DMS153 (cell line): ENCODE measurements around the gene FAM50A.

Experiments
- DNase-seq: peaks from one replicate; lab custom pipeline; 2025; lab: John Stamatoyannopoulos, UW

Gene FAM50A

DNA sequence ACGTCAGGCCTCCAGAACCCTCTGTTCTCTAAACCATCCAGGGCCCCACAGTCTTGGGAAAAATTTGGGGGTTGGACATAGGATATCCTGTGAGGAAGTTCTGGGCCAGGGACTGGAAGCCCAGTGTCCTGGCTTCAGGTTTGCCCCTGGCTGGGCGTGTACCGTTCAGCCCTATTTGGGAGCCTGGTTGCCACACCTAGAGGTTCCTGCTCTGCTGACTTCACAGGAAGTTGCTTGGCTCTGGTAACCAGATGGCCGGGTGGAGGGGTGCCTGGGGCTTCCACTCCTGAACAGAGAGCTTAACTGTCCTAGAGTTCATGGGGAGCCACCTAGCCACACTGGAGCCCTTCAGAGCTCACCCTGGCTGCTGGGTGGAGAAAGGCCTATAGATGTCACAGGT, 31.5 kb upstream of the FAM50A start:
- DNase-seq = no peak

DNA sequence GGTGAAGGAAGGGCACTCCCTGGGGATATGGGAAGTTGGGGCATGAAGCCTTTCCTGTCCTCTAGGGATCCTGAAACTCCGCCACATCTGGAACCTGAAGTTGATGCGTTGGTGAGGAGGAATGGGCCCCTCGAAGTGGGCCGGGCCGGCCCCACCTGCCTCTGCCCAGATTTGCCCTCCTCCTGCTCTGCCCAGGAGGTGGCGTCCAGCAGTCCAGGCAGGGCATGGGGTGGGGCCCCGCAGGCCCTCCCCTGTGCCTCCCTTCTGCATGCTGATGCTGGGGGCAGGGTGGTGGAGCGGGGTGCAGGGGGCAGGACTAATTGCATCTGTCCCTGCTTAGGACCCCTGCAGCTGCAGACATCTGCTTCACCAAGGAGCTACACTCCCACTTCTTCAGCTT, 30.8 kb upstream of the FAM50A start:
- no peak for DNase-seq

DNA sequence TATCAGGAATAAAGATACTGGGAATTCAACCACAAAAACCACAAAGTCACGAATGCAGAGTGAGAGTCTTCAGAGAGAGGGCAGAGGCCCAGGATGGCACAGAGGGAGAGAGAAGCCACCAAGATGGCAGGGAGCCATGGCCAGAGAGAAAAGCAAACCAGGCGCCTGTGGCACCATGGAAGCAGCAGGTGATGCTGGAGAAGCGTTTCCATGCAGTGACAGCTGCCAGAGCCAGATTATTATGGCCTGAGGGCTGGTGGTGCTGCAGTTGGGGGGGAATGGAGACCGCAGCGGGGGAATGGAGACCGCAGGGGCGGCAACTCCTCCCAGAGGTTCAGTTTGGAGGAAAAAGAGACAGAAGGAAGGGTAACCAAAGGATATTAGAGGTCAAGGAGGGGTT, 26.8 kb upstream of the FAM50A start:
- no peak for DNase-seq

DNA sequence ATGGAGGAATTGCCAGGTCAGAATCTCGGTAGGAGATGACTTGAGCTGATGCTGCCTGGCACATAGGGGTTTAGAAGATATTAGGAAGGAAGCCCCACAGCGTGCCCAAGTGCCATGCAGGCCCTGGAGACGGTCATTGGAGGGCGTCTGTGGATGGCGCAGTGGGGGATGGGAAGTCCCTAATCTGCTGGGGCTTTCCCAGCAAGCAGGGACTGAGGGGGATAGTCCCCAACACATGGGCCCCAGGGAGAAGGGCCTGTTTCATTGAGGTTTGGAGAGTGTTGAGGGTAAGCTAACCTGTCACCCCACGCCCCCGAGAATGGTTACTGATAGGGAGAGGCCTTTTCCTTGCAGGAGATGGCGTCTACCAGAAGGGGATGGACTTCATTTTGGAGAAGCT, 24.8 kb upstream of the FAM50A start:
- DNase-seq = no peak

DNA sequence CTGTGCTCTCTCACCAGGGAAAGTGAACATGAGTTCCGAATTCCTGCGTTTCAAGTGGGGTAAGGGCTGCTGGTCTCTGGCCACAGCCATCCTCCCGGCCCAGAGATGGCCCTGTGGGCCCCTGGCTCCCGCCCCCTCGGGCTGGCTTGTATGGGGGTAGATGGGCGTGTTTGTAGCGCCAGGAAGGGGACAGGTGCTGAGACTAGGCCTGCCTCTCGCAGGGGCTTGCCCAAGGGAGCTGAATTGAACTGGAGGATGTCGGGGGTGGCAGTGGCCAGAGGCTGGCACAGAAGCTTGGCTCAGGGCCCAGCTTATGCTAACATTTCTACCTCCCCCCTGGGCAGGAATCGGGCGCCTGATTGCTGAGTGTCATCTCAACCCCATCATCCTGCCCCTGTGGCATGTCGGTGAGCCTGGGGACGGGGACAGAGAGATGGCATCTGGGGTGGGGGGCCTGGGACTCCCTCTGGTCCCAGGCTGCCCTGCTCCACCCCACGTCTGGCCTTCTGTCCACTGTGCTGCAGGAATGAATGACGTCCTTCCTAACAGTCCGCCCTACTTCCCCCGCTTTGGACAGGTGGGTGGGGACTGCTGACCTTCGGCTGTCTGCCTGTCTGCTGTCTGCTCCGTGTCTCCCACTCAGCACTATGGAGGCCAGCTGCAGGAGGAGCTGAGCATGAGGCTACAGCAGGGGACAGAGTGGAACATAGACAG, 24.1 kb upstream of the FAM50A start:
- DNase-seq = no peak

DNA sequence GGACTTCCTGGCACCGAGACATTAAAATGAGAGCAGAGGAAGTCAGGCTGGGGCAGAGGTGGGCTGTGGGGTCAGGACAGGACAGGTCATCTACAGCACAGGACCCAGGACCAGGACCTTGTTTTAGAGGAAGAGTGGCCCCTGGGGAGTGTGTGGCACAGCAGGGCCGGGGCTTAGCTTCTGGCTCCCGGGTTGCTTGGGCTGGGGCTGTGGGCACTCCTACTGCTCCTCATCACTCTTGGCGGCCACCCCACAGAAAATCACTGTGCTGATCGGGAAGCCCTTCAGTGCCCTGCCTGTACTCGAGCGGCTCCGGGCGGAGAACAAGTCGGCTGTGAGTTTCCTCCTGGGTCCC, 23.6 kb upstream of the FAM50A start:
- DNase-seq = no peak

DNA sequence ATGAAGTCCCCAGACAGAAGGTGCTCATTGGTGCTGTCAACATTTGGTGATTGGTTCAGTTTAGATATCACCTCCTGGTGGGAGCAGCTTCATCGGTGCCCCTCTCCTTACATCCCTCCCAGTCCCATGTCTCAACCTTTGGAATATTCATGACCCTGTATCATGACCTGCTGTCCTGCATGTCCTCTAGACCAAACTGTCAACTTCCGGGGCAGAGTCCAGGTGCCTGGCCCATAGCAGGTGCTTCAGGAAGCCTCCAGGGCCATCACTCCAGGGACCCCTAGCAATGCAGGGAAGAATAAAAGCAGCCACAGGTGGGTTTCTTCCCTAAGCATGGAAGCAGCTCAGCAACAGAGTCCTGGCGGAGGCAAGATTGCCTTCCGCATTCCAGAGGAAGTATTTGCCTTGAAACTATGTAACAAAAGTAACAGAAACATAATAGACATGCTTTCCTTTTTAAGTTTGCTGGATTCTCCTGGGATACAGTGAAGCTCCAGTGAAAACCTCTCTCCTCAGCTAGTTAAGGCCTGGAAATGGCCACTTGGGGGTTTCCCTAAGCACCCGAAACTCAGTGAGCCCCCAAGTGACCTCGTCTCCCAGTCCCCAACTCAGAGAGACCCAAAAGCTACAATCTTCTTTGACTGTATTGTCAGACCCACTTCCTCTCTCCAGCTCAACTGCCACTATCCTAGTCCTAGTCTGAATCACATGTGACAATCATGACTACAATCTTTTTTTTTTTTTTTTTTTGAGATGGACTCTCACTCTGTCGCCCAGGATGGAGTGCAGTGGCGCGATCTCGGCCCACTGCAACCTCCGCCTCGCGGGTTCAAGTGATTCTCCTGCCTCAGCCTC, 16.8 kb upstream of the FAM50A start:
- no peak for DNase-seq

DNA sequence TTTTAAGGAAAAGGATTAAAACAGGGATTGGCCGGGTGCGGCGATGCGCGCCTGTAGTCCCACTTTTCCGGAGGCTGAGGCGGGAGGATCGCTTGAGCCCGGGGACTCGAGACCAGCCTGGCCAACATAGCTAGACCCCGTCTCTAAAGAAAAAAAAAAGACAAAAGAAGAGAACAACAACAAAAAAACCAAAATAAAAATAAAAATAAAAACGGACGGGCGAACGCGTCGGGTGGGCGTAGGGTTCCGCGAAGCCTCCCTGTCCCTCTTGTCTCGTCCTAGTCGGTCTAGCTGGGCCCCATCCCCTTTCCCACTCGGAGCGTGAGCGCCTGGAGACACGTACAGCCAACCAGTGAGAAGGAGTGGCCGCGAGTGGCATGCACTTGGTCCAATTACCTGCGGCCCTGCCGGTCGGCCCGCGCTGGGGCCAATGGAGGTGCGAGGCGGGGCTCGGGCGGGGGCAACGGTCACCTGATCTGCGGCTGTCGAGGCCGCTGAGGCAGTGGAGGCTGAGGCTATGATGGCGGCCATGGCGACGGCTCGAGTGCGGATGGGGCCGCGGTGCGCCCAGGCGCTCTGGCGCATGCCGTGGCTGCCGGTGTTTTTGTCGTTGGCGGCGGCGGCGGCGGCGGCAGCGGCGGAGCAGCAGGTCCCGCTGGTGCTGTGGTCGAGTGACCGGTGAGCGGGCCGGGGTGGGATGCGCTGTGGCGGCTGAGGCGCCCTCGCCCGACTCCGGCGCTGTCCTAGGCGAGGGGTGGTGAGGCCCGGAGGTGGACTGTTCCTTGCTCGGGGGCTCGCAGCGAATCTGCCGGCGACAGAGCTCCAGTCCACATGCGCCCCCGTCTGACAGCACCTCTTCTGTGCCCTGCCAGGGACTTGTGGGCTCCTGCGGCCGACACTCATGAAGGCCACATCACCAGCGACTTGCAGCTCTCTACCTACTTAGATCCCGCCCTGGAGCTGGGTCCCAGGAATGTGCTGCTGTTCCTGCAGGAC, 15.5 kb upstream of the FAM50A start, which contains the start of gene ATP6AP1:
TSS of gene ATP6AP1 (plus strand) at position 502 of the 996 bp plus-strand sequence. CDS start at position 518, 16 bp downstream.
- peak; percentile 94 for DNase-seq

DNA sequence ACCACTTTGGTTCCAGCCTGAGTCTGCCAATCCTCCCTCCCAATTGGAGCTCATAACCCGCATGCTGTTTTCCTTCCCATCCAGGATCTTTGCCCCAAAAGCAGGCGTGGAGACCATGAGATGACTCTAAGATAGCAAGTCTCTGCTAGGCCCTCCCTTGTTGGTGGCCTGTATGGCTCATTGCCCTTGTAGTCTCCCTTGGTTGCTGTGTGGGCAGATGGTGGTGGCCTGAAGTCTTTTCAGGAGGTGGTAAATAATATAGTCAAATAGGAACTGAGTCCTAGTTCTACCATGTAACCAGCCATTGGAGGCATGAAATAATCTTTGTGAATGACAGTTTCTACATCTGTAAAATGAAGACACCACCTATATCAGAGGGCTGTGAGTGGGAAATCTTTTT, 14.2 kb upstream of the FAM50A start:
- DNase-seq = no peak

DNA sequence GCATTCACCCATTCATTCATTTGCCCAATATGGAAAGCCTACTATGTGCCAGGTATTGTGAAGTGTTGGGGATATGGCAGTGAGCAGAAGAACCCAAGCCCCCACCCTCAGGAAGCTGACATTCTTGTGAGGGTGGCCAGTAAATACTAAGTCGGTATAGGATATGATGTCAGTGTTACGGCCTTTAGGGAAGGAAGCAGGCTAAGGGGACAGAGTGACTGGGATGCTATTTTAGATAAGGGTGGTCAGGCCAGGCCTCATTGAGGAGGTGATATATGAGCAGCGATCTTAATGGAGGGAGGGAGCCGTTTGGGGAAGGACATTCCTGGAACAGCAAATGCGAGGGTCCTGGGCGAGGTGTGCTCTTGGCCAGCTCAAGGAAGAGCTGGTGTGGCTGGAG, 13.5 kb upstream of the FAM50A start:
- no peak for DNase-seq

DNA sequence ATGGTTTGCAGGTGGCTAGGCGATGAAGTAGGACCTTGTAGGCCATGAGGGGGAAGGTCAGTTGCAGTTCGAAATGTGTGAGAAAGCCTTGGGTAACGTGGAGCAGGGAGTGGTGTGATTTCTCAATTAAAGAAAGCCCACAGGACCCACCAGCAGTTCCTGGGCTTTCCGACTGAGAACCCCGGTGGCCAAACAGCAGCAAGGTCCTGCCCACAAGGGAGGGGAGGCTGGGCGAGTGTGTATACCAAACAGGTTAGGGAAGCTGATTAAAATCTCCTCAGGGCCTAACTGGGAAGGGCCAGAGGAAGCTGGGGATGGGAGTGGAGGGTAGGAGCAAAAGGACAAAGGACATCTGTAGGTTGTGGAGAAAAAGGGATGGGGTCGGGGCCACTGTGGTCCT, 13.0 kb upstream of the FAM50A start:
- DNase-seq = no peak

DNA sequence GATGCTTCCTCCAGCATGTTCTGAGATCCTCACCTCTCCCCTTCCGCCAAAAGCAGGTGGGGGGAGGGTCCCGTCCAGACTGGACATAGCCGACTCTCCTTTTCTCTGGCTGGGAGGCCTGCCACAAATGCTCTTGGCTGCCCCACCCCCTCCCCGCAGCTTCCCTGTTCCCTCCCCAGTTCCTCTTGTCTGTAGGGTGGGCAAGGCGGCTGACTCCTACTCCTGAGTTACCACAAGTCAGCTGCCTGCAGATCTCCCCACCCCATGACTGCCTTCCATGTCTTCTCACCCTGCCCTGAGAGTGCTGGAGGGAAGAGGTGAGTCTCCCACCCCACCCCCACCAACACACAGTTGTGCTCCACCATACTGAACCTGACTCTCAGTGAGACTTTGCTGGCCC, 12.6 kb upstream of the FAM50A start:
- DNase-seq = no peak

DNA sequence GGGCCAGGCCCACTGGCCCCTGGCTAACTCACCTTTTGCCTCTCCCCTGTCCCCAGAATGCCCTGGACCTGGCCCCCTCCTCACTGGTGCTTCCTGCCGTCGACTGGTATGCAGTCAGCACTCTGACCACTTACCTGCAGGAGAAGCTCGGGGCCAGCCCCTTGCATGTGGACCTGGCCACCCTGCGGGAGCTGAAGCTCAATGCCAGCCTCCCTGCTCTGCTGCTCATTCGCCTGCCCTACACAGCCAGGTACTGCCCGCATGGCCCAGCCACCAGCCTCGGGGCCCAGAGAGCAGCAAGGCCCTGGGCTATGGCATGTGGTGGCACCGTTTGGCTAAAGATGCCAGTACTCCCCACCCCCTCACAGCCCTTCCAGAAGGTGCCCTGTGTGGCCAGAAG, 11.7 kb upstream of the FAM50A start:
- no peak for DNase-seq

DNA sequence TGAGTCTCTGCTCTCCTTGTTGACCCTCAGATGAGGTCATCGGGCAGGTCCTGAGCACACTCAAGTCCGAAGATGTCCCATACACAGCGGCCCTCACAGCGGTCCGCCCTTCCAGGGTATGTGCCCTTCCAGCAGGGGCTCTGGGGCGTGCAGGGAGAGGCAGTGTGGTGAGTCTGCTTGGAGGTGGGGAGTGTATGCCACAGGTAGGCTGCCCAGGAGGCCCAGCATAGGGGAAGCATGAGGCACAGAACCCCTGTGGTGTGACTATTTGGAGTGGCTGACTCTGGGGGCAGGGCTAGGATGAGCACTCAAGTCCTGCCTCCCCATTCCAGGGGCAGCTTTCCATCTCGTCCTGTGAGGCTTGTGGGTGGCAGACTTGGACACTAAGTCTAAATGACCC, 10.3 kb upstream of the FAM50A start:
- DNase-seq = no peak

DNA sequence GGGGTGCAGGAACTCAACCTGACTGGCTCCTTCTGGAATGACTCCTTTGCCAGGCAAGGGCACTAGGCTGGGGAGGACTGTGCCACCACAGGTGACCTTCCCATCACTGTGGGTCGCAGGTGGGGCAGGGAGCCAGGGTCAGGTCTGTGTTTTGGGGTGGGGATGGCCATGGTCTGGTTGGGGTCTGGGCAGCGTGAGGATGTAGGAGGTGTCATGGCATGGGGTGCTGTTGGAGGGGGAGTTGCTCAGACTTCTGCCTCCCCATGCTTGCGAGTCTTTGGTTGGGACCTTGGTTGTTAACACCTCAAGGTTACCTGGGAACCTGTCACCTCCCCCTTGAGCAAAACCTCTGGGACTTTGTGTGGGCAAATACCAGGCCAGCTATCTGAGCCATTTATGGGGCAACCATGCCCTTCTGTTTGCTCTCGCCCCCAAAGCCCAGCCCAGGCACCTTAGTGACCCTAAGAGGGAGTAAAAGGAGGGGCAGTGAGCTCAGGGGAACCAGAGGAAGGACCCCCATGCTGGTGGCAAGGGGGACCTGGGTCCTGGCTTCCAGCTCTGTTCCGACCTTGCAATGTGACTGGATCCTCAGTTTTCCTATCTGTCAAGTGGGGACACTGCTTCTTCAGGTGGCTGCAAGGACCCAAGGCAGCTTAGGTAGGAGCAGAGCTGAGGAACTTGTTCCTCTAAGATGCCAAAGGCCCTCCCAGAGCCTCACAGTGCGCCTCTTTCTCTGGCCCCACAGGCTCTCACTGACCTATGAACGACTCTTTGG, 9.4 kb upstream of the FAM50A start:
- DNase-seq = no peak

DNA sequence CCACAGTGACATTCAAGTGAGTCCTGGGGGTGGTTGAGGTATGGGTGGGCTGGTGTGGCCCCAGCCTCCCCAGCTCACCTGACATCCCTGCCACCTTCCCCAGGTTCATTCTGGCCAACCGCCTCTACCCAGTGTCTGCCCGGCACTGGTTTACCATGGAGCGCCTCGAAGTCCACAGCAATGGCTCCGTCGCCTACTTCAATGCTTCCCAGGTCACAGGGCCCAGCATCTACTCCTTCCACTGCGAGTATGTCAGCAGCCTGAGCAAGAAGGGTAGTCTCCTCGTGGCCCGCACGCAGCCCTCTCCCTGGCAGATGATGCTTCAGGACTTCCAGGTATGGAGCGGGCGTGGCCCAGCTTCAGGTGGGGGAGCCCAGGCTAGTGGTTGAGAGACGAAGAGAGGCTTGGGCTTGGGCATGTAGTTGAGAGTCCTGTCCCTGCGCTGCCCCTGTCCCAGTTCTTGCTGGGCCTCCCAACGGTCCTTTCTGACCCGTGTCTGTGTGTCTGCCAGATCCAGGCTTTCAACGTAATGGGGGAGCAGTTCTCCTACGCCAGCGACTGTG, 8.7 kb upstream of the FAM50A start:
- DNase-seq = no peak

DNA sequence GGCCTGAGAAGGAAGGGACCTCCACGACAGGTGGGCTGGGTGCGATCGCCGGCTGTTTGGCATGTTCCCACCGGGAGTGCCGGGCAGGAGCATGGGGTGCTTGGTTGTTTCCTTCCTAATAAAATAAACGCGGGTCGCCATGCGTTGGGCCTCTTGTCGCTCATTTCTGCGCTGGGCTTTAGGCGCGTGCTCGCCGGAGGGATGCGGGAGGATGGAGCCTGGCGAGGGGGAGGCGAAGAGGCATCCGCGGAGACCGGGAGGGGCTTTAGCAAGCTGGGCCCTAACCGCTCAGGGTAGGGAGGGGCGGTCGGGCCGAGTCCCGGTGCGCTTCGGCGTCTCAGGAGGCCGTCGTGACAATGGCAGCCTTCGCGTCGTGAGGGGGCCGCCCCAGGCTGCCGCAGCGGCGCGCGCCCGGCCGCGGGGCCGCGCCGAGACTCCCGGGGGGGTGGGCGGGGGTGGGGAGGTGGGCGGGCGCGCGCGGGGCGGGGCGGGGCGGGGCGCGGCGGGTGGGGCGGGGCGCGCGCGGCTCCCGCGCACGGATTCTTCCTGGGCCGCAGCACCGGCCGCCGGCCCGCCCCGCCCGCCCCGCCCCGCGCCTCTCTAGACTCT, 7.5 kb upstream of the FAM50A start:
- DNase-seq = no peak

DNA sequence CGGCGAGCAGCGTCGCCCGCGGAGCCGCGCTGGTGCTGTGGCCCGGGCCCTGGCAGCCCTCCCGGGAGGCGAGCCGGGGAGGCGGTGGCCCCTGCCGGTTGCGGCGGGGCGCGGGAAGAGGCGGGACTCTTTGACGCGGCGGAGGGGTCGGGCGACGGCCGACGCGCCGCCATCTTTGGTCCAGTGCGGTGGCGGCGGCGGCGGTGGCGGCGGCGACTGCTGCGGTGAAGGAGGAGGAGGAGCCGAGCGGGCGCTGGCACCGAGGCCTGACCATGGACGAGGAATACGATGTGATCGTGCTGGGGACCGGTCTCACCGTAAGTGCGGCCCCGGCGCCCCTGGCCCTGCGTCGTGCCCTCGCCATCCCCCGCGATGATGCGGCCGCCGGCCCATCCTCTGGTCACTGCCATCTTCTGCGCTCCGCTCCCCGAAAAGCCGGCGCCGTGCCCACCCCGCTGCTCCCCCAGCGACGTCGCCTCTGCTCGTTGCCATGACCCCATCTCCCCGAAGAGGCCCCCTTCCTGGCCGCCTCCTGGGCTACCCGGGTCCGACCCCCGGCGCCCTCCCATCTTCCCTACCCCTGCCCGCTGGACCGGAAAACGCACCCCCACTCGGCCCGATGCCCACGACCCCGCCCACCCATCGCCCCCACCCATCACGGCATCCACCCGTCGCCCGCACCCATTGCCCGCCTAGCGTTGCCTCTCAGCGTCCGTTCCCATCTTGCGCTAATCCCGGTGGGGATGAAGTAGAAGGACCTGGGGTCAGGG, 6.8 kb upstream of the FAM50A start, which contains the start of gene GDI1:
TSS of gene GDI1 (plus strand) at position 172 of the 770 bp plus-strand sequence. CDS start at position 273, 101 bp downstream.
- DNase-seq = peak; percentile 22

DNA sequence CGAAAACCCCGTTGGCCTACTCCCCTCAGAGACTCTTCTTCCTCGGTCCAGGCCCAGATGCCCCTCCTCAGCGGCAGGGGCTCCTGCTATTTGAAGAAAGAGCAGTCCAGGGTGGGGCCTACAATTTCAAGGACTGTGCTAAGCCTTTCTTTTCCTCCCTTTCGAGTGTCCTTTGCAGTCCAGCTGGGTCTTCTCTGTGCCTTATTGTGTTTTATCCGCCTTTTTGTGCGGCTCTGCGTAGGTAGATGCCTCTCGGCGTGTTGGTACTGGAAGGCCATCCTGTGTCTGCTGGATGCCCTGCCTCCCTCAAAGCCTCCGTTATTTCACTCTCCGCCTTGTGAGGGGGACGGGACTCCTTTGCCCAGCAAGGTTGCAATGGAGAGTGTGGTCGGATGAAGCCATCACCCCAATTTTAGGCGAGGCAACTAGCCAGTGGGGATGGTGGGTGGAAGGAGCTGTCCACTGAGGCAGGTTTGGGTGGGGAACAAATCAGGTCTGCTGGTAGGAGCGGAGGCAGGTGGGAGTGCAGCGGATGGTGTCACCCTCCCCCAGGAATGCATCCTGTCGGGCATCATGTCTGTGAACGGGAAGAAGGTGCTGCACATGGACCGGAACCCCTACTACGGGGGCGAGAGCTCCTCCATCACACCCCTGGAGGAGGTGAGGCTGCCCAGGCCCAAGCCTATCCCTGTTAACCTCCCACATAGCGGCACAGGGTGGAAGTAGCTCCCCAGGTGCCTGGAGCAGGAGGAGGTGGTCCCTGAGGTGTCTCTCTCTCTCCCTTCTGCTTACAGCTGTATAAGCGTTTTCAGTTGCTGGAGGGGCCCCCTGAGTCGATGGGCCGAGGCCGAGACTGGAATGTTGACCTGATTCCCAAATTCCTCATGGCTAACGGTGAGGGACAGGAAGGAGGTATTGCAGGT, 5.7 kb upstream of the FAM50A start:
- no peak for DNase-seq
